ENCODE data around the gene INTS12. TPM values are rescaled to one million over a fixed set of nuclear protein-coding genes. Genes with fewer than 3 reads are reported as not detected.

Gene INTS12
- total RNA-seq, 1 donor from 2014 or later = 19.1 TPM

DNA sequence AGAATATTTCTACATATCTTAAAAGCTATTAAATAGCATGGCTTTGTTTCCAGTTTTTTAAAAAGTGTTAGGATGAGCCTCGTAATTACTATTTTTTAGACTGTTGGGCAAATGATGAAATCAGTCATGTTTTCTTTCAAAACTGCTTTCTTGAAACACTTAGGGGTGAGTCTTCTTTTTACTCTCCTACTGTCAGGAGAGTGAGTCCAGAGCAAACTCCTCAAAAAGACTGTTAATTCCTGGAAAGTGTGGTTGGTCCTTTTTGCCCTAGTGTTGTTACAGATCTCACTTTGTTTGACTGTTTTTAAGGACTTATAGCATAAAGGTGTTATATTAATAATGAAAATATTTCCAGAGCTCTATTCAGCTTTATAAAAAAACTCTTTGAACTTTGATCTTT, 6.4 kb upstream of the INTS12 start:
- DNase-seq = no peak
- intact Hi-C loops (cut with DNase I) = no loop called here

DNA sequence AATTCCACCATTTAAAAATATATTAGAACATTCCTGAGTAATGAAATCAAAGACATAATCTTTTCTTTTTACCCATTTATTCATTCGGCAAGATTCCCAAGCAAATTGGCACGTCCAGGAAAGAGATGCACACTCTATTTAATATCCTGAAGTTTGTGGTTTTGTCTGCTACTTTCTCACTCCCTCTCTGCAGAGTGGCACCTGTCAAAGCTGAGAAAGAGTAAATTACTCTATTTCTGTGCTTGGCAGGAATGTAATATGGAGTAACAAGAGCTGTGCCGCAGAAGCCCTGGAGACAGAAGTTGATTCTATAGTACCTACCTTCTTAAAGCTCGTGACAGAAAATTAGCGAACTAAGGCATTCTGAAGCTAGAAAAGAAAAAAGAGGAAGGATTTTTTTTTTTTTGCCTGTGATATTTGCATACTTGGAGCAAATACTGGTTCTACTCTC, 5.6 kb upstream of the INTS12 start:
- Histone ChIP-seq H3K36me3 (peaks cover 2% of the 10 kb centered on the region), H3K9me3 (no peaks in the 10 kb centered on the region), H3K4me1 (peaks cover 22% of the 10 kb centered on the region), H3K27me3 (ENCODE audit: low read depth) (no peaks in the 10 kb centered on the region), H3K27ac (no peak overlapping the region), H3K4me3 (no peak overlapping the region)
- ATAC-seq (peak in 1 of 2 donors; percentile 12), DNase-seq (no peak)
- intact Hi-C loops (cut with DNase I) = no loop called here
- TF ChIP-seq, protein P1, sequence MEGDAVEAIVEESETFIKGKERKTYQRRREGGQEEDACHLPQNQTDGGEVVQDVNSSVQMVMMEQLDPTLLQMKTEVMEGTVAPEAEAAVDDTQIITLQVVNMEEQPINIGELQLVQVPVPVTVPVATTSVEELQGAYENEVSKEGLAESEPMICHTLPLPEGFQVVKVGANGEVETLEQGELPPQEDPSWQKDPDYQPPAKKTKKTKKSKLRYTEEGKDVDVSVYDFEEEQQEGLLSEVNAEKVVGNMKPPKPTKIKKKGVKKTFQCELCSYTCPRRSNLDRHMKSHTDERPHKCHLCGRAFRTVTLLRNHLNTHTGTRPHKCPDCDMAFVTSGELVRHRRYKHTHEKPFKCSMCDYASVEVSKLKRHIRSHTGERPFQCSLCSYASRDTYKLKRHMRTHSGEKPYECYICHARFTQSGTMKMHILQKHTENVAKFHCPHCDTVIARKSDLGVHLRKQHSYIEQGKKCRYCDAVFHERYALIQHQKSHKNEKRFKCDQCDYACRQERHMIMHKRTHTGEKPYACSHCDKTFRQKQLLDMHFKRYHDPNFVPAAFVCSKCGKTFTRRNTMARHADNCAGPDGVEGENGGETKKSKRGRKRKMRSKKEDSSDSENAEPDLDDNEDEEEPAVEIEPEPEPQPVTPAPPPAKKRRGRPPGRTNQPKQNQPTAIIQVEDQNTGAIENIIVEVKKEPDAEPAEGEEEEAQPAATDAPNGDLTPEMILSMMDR (IDR thresholded peaks at IDR 0.05) = no peak

More for the DNA sequence above, 6.4 kb upstream of the INTS12 start:
- Histone ChIP-seq H3K9me3 (no peaks in the 10 kb centered on the region), H3K27ac (no peak overlapping the region), H3K27me3 (ENCODE audit: low read depth) (no peaks in the 10 kb centered on the region), H3K4me3 (no peak overlapping the region), H3K36me3 (peaks cover 7% of the 10 kb centered on the region), H3K4me1 (peaks cover 16% of the 10 kb centered on the region)
- TF ChIP-seq, protein P1 (IDR thresholded peaks at IDR 0.05) = no peak
- ATAC-seq = no peak

DNA sequence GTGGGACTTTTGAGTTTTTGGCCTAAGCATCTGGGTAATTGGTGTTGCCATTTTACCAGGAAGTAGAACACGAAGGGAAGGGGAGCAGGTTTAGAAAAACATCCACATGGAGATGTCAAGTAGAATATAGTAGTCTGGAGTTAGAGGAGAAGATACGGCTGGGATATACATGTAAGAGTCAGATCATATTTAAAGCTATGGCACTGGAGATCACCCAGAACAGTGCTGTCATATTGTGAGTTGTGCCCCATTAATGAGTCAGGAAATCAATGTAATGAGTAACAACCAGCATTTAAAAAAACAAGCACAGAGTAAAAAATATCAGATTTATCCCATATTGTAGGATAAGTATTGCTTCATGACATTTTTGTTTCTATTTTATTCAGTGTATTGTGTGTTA, 4.3 kb upstream of the INTS12 start:
- no peaks in the 10 kb centered on the region for H3K36me3 ChIP-seq
- H3K4me1 ChIP-seq = peaks cover 23% of the 10 kb centered on the region
- TF ChIP-seq, protein P1 (IDR thresholded peaks at IDR 0.05) = no peak
- no peaks in the 10 kb centered on the region for H3K9me3 ChIP-seq
- DNase-seq (no peak), ATAC-seq (no peak)
- no peak overlapping the region for H3K4me3 ChIP-seq
- H3K27ac ChIP-seq = no peak overlapping the region
- intact Hi-C loops (cut with DNase I) = no loop called here
- H3K27me3 ChIP-seq (ENCODE audit: low read depth) = no peaks in the 10 kb centered on the region

DNA sequence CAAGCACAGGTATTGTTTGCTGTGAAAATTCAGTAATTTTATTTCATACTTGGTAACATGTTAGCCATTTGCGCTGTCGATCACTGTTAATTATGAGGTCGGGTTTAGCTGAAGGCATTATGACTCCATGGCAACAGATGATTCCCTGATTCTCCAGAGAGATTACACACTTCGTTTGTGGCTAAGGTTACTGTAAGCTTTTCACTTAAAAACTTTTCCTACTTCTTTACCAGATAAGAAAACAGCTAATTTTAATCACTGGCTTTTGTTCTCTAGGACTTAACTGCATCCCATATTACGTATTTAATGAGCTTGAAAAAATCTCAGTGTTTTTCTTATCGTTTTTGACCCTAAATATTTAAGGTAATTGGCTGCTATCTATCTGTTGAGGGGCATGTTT, 2.2 kb upstream of the INTS12 start:
- intact Hi-C loops (cut with DNase I) = no loop called here

DNA sequence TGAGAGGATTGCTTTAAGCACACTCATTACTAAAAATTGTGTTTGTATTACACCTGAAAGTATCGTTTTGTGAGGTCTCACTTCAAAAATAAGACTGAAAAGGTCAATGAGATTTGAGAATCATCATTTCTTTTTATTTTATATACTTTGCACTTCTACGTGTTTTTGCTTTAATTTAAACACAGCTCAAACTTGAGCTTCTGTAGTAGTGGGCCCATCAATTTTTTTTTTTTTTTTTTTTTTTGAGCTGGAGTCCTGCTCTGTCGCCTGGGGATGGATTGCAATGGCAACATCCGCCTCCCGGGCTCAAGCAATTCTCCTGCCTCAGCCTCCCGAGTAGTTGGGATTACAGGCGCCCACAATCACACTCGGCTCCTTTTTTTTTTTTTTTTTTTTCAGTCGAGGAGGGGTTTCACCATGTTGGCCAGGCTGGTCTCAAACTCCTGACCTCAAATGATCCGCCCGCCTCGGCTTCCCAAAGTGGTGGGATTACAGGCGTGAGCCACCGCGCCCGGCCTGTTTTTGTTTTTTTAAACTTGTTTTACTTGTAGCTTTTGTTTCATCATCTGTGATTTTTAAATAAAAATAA, 1.6 kb upstream of the INTS12 start:
- no peak for DNase-seq

More for the DNA sequence above, 2.2 kb upstream of the INTS12 start:
- Histone ChIP-seq H3K27ac (no peak overlapping the region), H3K27me3 (ENCODE audit: low read depth) (no peaks in the 10 kb centered on the region), H3K4me3 (no peak overlapping the region), H3K36me3 (no peaks in the 10 kb centered on the region), H3K9me3 (no peaks in the 10 kb centered on the region), H3K4me1 (peaks cover 34% of the 10 kb centered on the region)
- no peak for ATAC-seq
- DNase-seq = no peak
- TF ChIP-seq, protein P1 (IDR thresholded peaks at IDR 0.05) = no peak

More for the DNA sequence above, 1.6 kb upstream of the INTS12 start:
- Histone ChIP-seq H3K36me3 (no peaks in the 10 kb centered on the region), H3K27me3 (ENCODE audit: low read depth) (no peaks in the 10 kb centered on the region), H3K4me1 (peaks cover 29% of the 10 kb centered on the region), H3K9me3 (no peaks in the 10 kb centered on the region), H3K27ac (no peak overlapping the region), H3K4me3 (no peak overlapping the region)
- no peak for ATAC-seq
- TF ChIP-seq, protein P1 (IDR thresholded peaks at IDR 0.05) = no peak
- intact Hi-C loops (cut with DNase I) = no loop called here
